Measurements from ENCODE around the gene SNAPIN. TPM values are rescaled to one million over a fixed set of nuclear protein-coding genes. Genes with fewer than 3 reads are reported as not detected.

The SNAPIN gene
- total RNA-seq, 1 experiment from 2014 or later: 34.1 TPM

DNA sequence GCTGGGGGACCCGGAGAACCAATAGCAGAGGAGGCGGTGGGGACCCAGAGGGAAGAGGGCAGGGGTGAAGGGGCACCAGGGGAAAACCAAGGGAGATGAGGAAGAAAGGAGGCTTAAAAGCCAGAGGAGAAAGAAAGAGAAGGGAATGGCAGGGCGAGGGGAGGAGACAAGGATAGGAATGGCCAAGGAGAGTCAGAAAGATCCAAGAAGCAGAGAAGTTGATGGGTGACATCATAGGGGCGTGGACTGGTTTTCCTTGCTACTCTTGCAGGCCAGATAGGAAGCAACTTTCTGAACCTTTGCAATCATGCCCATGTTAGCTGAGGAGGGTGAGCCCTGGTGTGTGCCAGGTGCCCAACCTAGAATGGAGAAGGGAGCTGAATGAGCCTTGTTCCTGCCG is 25.4 kb downstream of the SNAPIN start:
- H3K4me1 Mint-ChIP-seq (ENCODE audit: low read depth, unreplicated experiment): peaks cover 19% of the 10 kb centered on the region
- H3K9me3 ChIP-seq: no peaks in the 10 kb centered on the region
- no peaks in the 10 kb centered on the region for H3K9me3 Mint-ChIP-seq (ENCODE audit: unreplicated experiment)
- TF ChIP-seq, protein P1, sequence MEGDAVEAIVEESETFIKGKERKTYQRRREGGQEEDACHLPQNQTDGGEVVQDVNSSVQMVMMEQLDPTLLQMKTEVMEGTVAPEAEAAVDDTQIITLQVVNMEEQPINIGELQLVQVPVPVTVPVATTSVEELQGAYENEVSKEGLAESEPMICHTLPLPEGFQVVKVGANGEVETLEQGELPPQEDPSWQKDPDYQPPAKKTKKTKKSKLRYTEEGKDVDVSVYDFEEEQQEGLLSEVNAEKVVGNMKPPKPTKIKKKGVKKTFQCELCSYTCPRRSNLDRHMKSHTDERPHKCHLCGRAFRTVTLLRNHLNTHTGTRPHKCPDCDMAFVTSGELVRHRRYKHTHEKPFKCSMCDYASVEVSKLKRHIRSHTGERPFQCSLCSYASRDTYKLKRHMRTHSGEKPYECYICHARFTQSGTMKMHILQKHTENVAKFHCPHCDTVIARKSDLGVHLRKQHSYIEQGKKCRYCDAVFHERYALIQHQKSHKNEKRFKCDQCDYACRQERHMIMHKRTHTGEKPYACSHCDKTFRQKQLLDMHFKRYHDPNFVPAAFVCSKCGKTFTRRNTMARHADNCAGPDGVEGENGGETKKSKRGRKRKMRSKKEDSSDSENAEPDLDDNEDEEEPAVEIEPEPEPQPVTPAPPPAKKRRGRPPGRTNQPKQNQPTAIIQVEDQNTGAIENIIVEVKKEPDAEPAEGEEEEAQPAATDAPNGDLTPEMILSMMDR (IDR thresholded peaks at IDR 0.05; ENCODE audit: insufficient read depth in 1 of 2, low read depth in 1 of 2, low read length in 1 of 2, severe bottlenecking in 1 of 2, unreplicated experiment in 1 of 2): no peak
- H3K36me3 Mint-ChIP-seq (ENCODE audit: insufficient read depth, unreplicated experiment): peaks cover 6% of the 10 kb centered on the region
- intact Hi-C loops (cut with micrococcal nuclease; ENCODE audit: unreplicated experiment): no loop called here
- no peak overlapping the region for H3K27ac Mint-ChIP-seq (ENCODE audit: unreplicated experiment)
- CTCF ChIA-PET: no interaction called here
- no TSS peak for BruUV-seq (replicated peaks)
- no peaks in the 10 kb centered on the region for H3K27me3 ChIP-seq (replicated peaks; ENCODE audit: control insufficient read depth, insufficient read depth, low read length)
- no peaks in the 10 kb centered on the region for H3K36me3 ChIP-seq (ENCODE audit: control insufficient read depth, insufficient read depth, low read length)
- H3K4me3 ChIP-seq (ENCODE audit: low read depth, low read length): no peak overlapping the region
- POLR2A ChIA-PET: no interaction called here
- no peak for DNase-seq
- H3K4me1 ChIP-seq: peaks cover 6% of the 10 kb centered on the region; the same call in 1 of the 2 replicates
- peaks cover 9% of the 10 kb centered on the region for H3K27me3 Mint-ChIP-seq (ENCODE audit: insufficient read depth, unreplicated experiment)
- H3K4me3 Mint-ChIP-seq (ENCODE audit: unreplicated experiment): no peak overlapping the region

DNA sequence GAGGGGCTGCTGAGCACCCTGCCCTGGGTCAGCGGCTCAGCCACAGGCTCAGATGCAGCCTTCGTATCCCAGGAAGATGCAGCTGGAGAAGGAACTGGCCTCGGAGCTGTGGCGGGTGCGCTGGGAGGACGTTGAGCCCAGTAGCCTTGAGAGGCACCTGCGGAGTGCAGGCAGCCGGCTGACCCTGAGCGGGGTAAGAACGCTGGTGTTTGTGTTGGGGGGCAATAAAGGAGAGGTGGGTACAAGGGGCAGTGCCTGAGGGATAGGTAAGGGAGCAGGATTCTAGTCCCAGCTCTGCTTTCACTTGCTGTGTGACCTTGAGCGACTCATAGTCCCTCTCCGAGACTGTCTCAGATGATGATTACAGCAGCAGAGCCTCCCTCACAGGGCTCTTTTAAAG is 26.4 kb downstream of the SNAPIN start:
- DNase-seq: no peak
- Mint-ChIP-seq H3K4me1 (ENCODE audit: low read depth, unreplicated experiment) (peaks cover 14% of the 10 kb centered on the region), H3K27ac (ENCODE audit: unreplicated experiment) (no peak overlapping the region), H3K27me3 (ENCODE audit: insufficient read depth, unreplicated experiment) (peaks cover 6% of the 10 kb centered on the region), H3K36me3 (ENCODE audit: insufficient read depth, unreplicated experiment) (peaks cover 6% of the 10 kb centered on the region), H3K4me3 (ENCODE audit: unreplicated experiment) (no peak overlapping the region), H3K9me3 (ENCODE audit: unreplicated experiment) (no peaks in the 10 kb centered on the region)
- TF ChIP-seq, protein P1 (IDR thresholded peaks at IDR 0.05; ENCODE audit: insufficient read depth in 1 of 2, low read depth in 1 of 2, low read length in 1 of 2, severe bottlenecking in 1 of 2, unreplicated experiment in 1 of 2): no peak
- POLR2A ChIA-PET: no interaction called here
- no peak overlapping the region for H3K4me3 ChIP-seq (ENCODE audit: low read depth, low read length)
- H3K27me3 ChIP-seq (replicated peaks; ENCODE audit: control insufficient read depth, insufficient read depth, low read length): no peaks in the 10 kb centered on the region
- H3K36me3 ChIP-seq (ENCODE audit: control insufficient read depth, insufficient read depth, low read length): no peaks in the 10 kb centered on the region
- intact Hi-C loops (cut with micrococcal nuclease; ENCODE audit: unreplicated experiment): no loop called here
- H3K9me3 ChIP-seq: no peaks in the 10 kb centered on the region
- CTCF ChIA-PET: no interaction called here
- H3K4me1 ChIP-seq: no peaks in the 10 kb centered on the region
- BruUV-seq (replicated peaks): no TSS peak

DNA sequence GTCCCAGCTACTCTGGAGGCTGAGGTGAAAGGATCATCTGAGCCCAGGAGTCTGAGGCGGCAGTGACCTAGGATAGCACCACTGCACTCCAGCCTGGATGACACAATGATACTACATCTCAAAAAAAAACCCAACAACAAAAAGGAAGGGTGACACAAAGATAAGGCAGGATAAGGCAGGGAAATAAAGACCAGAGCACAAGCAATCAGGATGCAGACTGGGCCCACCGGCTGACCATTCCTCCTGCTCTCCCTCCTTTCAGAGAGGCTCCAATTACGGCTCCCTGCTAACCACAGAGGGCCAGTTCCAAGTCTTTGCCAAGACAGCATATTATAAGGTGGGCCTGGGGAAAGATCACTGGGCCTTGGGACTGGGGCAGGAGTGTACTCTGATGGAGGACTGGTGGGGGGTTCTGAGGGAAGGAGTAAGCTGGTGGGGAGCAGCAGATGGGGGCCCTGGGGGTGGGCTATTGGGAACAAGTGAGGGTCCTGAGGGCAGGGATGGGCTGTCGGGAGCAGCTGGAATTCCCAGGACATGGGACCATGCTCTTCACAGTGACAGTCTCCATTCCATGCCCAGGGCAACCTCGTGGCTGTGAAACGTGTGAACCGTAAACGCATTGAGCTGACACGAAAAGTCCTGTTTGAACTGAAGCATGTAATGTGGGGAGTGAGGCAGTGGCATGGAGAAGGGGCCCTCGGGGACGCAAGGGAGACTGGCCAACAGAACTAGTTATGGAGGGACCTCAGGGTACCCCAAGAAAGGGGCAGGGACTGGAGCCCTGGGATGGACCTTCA is 27.2 kb downstream of the SNAPIN start:
- peaks cover 6% of the 10 kb centered on the region for H3K36me3 Mint-ChIP-seq (ENCODE audit: insufficient read depth, unreplicated experiment)
- no peak for DNase-seq
- H3K36me3 ChIP-seq (ENCODE audit: control insufficient read depth, insufficient read depth, low read length): no peaks in the 10 kb centered on the region
- H3K27me3 Mint-ChIP-seq (ENCODE audit: insufficient read depth, unreplicated experiment): no peaks in the 10 kb centered on the region
- no peaks in the 10 kb centered on the region for H3K9me3 Mint-ChIP-seq (ENCODE audit: unreplicated experiment)
- peaks cover 7% of the 10 kb centered on the region for H3K4me1 Mint-ChIP-seq (ENCODE audit: low read depth, unreplicated experiment)
- TF ChIP-seq, protein P1 (IDR thresholded peaks at IDR 0.05; ENCODE audit: insufficient read depth in 1 of 2, low read depth in 1 of 2, low read length in 1 of 2, severe bottlenecking in 1 of 2, unreplicated experiment in 1 of 2): no peak
- no peak overlapping the region for H3K27ac Mint-ChIP-seq (ENCODE audit: unreplicated experiment)
- ChIA-PET POLR2A (interaction anchor here (0.6 kb wide), 1 partner anchor 52 kb away, joined by 3 read pairs; the partner anchor contains the start of gene CHTOP), CTCF (no interaction called here)
- no peaks in the 10 kb centered on the region for H3K27me3 ChIP-seq (replicated peaks; ENCODE audit: control insufficient read depth, insufficient read depth, low read length)
- H3K4me3 ChIP-seq (ENCODE audit: low read depth, low read length): no peak overlapping the region
- BruUV-seq (replicated peaks): no TSS peak
- no peak overlapping the region for H3K4me3 Mint-ChIP-seq (ENCODE audit: unreplicated experiment)
- intact Hi-C loops (cut with micrococcal nuclease; ENCODE audit: unreplicated experiment): no loop called here
- H3K4me1 ChIP-seq: no peaks in the 10 kb centered on the region
- H3K9me3 ChIP-seq: no peaks in the 10 kb centered on the region
